Measurements from ENCODE around the gene CCDC183.
"Not testable (repeated sequence)": the region's sequence is repeated elsewhere in the genome, so short reads cannot be mapped to it uniquely, and the experiment has no call there.

CCDC183 gene

GRCh38 chr9:136796238-136796774 is at the start of gene CCDC183:
Gene CCDC183, plus strand, starts transcription at chr9:136796338. Its CDS starts 60 bp downstream, at chr9:136796398.
- DNase-seq: no peak

DNA sequence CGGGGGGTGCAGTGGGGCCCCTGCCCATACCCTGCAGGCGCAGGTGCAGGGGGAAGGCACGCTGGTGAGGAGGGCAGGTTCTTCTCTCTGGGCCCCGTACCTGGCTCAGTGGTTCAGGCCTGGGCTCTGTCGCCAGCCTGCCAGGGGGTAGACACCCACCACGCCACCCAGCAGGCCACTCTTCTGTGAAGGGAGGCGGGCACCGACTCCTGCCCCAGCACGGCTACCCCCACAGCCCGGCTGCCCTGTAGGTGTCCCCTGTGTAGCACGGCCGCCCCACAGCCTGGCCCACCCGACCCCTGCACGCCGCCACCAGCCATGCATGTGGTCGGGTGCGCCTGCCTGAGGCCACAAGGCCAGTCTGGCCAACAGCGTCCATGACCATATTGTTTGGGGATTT is 49.5 kb upstream of the CCDC183 start:
- no peak for DNase-seq

GRCh38 chr9:136747161-136748060 is 48.7 kb upstream of the CCDC183 start:
- no peak for DNase-seq

GRCh38 chr9:136748201-136748600 is 47.9 kb upstream of the CCDC183 start, which contains the start of gene LCN6:
Gene LCN6, minus strand, starts transcription at chr9:136748525. Its CDS starts 42 bp downstream, at chr9:136748483.
- DNase-seq: no peak

- no peak for DNase-seq
Observed at GRCh38 chr9:136748666-136749611, 47.2 kb upstream of the CCDC183 start.

DNA sequence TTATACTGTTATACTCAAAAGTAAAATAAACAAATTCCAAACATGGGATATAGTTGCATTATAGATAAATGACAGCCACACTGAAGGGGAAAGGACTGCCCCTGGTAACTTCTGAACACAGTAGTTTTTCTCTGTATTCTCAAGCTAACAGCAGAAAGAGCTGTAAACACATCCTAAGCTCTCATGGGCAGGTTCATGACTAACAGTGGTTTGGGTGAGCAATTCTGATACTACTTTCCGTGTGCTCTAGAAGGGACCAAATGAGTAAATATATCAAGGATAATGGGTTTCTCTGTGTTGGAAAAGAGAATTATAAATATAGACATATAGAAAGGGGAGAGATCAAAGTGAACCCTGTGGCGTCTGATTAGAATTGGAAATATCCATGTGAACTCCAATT is 45.6 kb upstream of the CCDC183 start:
- no peak for DNase-seq

DNA sequence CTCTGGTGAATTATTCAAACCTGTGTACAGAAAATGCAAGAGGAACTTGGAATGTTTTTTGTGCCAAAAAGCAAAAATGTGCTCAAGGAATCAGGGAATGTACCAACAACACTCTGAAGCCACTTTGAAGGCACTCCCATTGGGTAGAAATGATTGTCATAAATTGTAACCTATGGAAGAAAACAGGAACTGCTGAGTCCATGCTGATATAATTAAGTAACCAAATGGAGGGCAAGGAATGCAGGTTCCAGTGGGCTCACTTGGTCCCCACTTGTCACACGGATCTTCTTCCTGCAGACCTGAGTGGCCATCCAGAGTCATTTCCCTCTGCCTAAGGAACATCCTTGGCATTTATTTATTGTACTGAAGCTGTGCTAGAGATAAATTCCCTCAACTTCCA is 44.9 kb upstream of the CCDC183 start:
- DNase-seq: no peak

GRCh38 chr9:136751814-136752213 is 44.3 kb upstream of the CCDC183 start:
- no peak for DNase-seq

DNA sequence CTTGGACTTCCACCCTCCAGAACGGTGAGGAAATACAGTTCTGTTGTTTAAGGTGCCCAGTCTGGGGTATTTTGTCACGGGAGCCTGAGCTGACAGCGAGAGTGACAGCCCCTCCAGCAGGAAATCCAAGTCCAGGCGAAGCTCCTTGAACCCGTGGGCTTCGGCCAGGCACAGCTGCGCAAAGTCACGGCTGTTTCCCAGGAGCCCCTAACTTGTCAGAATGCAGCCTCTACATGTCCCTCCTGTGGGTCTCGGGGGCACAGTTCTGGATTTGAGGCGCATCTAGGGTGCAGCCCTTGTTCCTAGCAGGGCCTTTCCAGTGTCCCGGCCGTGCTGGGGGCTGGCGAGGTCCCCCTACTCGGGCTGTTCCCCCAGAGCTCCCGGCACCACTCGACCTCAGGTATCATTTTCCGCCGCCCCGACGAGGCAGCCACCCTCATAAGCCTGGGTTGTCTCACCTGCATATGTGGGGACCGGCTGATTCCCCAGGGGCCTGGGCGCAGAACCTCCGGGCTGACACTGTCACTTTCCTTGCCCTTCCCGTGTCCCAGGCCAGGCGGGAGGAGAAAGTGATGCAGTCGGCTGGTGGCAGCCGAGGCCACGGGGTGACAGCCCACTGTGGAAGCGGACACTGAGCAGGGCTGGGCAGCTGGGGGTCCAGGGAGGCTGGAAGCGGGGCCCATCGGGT is 42.6 kb upstream of the CCDC183 start:
- DNase-seq: no peak

- no peak for DNase-seq
Observed at GRCh38 chr9:136754059-136754572, 42.0 kb upstream of the CCDC183 start.

GRCh38 chr9:136754626-136755301 is 41.4 kb upstream of the CCDC183 start:
- no peak for DNase-seq

DNA sequence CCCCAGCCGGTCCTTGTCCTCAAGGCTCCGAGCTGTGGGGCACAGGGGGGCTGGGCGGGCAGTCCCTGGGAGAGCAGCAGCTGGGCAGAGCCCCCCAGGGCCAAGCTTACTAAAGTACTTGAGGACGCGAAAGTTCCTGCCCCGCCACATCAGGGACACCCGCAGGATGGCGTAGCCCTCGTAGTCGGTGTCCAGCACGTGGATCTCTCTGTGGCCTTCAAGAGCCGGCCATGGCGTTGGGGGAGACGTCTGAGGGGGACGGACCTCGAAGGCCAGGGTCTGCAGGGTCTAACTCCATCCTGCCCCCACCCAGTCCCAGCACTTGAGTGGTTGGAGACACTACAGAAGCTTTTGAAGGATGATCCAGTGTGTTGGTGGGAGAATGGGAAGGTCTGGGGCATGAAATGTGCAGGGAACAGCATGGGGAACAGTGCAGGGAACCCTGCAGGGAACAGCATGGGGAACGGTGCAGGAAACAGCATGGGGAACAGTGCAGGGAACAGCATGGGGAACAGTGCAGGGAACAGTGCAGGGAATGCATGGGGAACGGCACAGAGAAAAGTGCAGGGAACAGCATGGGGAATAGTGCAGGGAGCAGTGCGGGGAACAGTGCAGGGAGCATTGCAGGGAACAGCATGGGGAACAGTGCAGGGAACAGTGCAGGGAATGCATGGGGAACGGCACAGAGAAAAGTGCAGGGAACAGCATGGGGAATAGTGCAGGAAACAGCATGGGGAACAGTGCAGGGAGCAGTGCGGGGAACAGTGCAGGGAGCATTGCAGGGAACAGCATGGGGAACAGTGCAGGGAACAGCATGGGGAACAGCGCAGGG is 40.6 kb upstream of the CCDC183 start:
- not testable (repeated sequence) for DNase-seq

- no peak for DNase-seq
Observed at GRCh38 chr9:136756134-136756438, 40.1 kb upstream of the CCDC183 start.

DNA sequence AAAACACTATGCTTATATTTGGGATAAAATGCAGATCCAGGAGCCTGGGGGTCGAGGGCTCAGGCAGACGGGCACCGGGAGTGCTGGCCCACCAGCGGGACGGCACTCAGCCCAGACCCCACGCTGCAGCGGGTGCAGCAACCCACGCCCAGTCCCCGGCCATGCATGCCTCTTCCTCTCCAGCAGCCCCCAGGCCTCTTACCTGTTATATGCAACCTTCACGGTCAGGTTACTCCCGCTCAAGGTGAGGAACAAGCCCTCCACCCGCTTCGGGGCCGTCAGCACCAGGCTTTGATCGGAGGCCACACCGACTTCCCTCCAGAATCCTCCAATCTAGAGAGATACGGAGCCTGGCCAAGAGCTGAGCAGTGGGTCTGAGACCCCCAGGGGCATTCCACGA is 39.3 kb upstream of the CCDC183 start:
- no peak for DNase-seq

- no peak for DNase-seq
Observed at GRCh38 chr9:136757328-136757727, 38.8 kb upstream of the CCDC183 start.

- DNase-seq: no peak
Observed at GRCh38 chr9:136757751-136758140, 38.4 kb upstream of the CCDC183 start.

GRCh38 chr9:136759001-136759400 is 37.1 kb upstream of the CCDC183 start:
- no peak for DNase-seq

DNA sequence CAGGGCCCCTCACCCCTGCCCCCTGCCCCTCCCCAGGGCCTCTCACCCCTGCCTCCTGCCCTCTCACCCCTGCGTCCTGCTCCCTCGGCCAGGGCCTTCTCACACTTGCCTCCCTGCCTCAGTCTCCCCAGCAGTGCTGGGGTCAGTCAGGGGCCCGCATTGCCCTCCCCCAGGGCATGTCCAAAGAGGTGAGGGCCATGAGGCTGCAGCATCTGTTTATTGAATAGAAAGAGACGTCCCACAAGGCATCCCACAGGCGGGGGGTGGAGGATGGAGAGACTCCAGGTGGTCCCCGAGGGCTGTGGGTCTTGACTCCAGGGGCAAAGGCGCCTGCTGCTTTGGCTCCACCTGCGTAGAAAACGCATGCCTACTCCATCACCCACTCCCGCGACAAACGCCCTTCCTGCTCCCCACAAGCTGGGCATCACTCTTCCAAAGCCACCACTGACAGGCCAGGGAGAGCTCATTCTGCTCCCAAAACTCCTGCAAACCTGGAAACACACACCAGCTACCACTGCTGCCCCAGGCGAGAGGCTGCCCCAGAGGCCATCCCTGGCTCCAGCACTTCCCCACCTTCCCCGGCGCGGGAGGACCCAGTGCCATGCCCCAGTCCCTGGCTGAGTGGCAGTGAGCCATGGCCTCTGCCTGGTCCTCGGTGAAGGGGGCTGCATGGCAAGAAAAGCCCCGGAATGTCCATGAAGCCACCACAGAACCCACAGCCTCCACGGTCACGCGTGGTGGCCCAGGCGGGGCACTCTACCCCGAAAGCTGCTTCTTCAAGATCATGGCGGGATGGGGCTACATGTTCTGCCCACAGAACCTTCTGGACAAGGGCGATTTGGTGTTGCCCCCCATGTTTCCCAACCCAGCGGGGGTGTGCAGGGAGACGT is 36.5 kb upstream of the CCDC183 start:
- DNase-seq: no peak

GRCh38 chr9:136760424-136760823 is 35.7 kb upstream of the CCDC183 start:
- DNase-seq: no peak
